M059J (cell line): Measurements from ENCODE around the gene SMIM5. TPM values are rescaled to one million over a fixed set of nuclear protein-coding genes. Genes with fewer than 3 reads are reported as not detected.
"Not testable (repeated sequence)": the region's sequence is repeated elsewhere in the genome, so short reads cannot be mapped to it uniquely, and the experiment has no call there.

Experiments used
- DNase-seq: peaks from one replicate; pipeline ENCODE4 v3.0.0-alpha.2; 2012; ENCODE audit warnings: low read depth
- total RNA-seq: library from RNA; depleted of rRNA; stranded (reverse); fragments of >200 nt; shearing (Covaris generic); gene quantifications from 2 replicates; pipeline ENCODE4 v1.2.3, GENCODE V29; 2014; rRNA removed

Gene SMIM5
- total RNA-seq = not detected in 2 replicates

DNA sequence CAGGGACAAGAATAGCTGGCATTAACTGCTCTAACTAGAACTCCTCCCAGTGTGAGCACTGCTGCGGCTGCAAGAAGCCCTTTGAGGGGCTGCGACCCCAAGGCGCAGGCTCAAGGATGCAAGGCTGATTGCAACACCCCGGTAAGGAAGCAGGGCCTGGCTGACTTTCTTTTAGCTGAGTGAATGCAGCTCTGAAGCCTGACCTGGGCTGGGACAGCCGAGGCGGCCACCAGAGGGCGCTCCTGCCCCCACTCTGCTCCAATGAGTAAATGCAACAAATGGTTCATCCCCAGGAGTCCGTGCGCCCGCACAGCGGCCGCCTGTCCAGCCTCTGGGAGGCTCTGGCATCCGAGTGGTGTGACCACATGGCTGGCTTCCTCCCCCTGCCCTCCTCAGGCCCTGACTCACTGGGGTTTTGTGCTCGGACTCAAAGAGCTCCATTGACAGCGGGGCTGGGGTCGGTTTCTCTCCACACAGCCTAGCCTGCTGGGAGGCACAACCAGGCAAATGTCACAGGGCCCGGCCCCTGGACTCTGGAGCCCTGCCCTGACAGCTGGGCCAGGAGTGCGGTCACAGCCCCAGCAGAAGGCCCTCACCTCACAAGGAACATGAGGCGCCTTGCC, at the start of gene SMIM5:
Gene SMIM5 (plus strand): TSS at position 572 of the 623 bp plus-strand sequence. CDS start 6,768 bp downstream, outside the sequence.
- peak; percentile 87 for DNase-seq

GRCh38 chr17:75584849-75585175, 48.4 kb upstream of the SMIM5 start:
- DNase-seq = no peak

DNA sequence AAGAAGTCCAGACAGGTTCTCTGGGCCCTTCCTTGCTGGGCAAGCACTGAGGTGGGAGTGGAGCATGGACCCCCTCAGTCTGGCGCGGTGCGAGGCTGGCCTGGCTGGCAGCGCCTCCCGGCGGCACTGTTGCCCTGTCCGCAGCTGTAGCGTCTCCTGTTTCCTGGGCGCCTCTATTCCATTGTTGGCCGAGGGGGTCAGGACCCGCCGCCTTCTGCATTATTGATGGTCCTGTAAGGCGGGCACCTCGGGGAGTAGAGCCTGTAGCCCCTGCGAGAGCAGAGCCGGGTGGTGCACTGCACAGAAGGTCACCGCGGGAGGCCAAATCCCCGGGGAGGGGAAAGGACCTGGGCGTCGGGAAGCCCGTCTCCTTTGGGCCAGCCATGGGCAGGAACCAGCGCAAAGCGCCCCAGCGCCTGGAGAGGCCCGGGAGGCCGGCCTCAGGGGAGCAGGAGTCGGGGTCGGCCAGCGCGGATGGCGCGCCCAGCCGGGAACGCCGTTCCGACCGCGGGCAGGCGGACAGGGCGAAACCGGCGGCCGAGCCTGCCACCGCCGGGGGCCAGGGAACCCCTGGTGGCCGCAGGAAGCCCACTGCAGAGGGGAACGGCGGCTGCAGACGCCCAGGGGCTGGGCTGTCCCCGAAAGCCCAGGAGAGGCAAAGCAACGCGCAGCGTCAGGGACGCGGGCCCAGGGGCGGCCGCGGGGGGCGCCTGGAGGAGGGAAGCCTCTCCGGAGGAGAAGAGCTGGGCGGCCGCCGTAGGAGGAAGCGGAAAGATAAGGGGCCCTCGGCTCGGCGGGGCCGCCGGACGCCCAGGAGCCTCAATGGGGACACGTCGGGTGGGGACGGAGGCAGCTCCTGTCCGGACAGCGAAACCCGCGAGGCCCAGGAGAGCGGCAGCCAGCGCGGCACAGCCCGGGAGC, 45.3 kb upstream of the SMIM5 start, which contains the start of gene MYO15B:
Gene MYO15B (plus strand): TSS at position 126 of the 921 bp plus-strand sequence. CDS start 258 bp downstream, at position 384.
- no peak for DNase-seq

DNA sequence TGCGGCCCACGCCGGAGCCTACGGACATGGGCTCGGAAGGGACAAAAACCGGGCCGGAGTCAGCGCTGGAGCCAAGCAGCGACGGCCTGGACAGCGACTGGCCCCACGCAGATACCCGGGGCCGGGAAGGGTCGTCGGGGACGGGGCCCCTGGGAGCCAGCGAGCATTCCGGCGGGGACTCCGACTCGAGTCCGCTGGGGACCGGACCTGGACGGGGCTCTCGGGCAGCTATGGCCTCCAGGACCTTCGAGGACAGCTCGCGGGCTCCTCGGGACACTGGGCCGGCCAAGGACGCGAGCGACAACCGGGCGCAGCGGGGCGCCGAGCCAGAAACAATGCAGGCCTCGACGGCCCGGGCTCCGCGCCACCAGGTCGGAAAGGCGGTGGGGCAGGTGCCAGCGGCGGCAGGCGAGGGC, 44.6 kb upstream of the SMIM5 start:
- no peak for DNase-seq

DNA sequence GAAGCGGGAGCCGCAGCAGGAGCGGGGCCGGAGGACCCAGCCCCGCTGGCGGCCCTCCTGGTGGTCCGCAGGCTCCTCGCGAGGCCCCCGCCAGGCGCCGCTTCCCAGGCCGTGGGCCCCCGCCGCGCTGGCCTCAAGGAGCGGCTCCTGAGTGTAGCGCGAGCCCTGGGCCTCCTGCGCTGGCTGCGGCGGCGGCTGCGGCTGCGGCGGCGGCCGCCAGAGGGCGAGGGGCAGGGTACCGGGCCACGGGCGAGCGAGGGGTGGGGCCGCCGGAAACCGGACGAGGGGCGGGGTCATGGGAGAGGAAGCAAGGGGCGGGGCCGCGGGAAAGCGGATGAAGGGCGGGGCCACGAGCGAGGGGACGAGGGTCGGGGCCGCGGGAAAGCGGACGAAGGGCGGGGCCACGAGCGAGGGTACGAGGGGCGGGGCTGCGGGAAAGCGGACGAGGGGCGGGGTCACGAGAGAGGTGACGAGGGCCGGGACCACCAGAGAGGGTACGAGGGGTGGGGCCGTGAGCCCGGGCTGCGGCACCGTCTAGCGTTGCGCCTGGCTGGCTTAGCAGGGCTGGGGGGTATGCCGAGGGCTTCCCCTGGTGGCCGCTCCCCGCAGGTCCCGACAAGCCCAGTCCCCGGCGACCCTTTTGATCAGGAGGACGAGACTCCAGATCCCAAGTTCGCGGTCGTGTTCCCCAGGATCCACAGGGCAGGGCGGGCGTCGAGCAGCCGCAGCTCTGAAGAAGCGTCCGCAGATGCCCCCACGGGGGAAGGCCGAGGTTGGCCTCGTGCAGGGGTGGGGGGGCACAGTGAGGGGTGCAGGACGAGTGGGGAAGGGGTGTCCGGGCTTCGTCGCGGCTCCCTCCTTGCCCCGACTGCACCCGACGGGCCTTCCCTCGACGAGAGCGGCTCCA, 44.0 kb upstream of the SMIM5 start:
- DNase-seq = peak; percentile 69

- DNase-seq = peak; percentile 24
These were observed 43.3 kb upstream of the SMIM5 start for GRCh38 chr17:75589919-75590303.

DNA sequence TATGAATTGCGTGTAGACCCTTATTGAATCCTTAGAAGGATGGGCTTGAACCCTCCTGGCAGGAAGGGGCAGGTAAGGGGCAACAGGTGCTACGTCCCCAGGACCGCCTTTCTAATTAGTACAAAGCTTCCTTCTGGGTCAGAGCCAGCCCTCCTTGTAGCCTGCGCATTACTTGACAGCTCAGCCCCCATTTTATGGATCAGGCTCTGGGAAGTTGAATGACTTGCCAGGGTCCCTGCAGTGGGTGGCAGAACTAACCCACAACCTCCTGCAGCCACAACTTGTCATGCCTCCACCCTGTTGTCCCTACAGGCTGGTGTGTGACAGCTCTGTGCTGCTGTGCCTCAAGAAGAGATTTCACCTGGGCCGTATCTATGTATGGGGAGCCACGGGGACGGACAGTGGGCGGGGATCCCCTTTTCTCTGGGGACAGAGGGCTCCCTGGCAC, 42.9 kb upstream of the SMIM5 start:
- DNase-seq = no peak

DNA sequence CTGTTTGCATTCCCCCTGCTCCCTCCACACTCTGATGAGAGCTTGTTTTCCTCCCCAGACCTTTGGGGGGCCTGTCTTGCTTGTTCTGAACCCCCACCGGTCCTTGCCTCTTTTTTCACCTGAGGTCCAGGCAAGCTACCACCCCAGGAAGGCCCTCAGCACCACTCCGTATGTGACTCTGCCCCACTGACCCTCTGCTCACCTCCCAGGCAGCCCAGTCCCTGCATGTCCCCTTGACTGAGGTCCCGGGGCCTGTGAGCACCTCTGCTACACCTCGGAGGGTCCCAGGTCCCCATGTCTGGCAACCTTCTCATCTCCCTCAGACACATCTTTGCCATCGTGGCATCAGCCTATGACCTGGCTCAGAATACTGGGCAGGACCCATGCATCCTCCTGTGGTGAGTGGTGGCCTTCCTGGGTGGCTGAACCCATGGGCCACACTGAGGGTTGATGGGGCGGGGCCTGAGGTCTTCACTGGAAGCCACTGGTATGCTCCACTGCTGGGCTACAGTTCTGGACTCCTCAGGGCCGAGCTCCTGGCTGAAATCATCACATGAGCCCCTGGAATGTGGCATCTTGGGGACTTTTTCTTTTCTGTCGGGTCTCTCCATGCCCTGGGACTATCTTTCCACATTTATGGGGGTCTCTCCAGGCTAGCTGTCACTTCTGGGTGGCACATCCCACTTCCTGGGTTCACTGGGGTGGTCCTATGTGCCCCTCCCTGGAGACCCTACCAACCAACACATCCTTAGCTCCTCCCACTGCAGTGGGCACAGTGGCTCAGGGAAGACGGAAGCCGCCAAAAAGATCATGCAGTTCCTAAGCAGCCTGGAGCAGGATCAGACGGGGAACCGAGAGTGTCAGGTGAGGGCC, 42.1 kb upstream of the SMIM5 start:
- DNase-seq = peak; percentile 16

DNA sequence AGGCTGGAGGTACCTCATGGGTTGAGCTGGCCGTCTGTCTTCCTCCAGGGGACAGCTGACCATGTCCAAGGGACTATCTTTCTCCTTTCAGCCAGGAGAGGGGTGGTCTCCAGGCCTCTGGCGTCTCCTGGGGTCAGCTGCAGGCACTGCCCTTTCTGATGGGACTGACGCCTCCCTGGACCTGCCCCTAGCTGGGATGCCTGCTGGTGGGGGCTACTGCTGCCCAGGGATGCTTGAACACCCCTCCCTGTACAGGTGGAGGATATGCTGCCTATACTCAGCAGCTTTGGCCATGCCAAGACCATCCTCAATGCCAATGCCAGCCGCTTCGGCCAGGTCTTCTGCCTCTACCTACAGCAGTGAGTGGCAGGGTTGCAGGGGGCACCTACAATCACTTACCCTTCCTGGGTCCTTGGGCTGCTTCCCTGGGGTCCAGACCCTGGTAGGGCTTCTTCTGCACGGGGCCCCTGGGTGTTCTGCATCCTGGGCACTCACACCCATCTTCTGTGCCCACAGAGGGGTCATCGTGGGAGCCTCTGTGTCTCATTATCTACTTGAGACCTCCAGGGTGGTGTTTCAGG, 41.4 kb upstream of the SMIM5 start:
- DNase-seq = no peak

- no peak for DNase-seq
These were observed 40.8 kb upstream of the SMIM5 start for GRCh38 chr17:75592348-75593020.

- not testable (repeated sequence) for DNase-seq
These were observed 39.8 kb upstream of the SMIM5 start for GRCh38 chr17:75593430-75593829.

DNA sequence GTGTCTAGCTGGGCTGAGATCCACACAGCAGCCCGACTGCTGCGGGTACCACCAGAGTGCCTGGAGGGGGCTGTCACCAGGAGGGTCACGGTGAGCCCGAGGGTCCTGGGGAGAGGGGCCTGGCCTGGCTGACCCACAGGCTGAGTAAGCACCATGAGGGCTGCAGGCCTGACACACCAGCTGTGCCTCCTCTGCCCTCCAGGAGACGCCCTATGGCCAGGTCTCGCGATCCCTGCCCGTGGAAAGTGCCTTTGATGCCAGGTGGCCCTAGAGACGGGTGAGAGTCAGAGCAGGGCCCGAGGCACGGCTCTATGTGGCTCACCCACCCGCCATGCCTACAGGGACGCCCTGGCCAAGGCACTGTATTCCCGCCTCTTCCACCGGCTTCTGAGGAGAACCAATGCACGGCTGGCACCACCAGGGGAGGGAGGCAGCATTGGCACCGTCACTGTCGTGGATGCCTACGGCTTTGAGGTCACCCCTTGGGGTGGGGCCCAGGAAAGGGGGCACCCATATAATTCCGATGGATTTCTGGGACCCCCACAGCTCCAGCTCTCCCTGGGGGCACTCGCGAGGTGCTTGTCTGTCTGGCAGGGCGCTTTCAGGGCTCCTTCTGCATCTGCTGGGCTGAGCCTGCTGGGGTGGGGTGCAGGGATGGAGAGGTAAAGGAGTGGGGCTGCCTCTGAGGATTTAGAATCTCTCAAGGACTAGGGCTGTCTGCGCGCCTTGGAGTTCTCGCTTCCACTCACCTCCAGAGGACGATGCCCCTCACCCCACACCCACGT, 38.5 kb upstream of the SMIM5 start:
- peak; percentile 20 for DNase-seq

DNA sequence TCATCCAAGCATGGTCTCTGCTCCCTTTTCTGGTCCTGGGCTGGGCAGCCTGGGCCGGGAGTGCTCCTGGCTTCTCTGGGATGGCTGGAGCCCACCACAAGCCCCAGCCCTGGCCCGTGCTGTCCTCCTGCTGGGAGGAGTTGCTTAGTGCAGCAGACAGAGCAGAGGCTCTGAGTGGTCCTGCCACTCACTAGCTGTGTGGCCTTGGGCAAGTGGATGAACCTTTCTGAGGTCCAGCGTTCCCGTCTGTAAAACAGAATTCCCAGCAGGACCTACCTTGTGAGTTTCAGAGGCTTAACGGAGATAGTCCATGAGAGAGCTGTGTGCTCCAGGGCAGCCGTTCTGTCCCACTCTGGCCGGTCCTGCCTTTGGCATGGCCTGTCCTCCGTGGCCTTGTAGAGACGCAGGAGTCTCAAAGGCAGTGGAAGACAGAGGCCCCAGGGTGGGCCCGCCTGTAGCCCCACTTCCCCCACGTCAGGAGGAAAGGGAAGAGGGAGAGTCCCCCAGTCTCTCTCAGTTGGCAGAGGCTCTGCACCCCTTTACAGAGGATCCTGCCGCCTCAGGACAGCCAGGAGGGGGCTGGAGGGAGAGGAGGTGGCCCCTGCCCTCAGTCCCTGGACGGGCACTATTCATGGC, 37.8 kb upstream of the SMIM5 start:
- no peak for DNase-seq

DNA sequence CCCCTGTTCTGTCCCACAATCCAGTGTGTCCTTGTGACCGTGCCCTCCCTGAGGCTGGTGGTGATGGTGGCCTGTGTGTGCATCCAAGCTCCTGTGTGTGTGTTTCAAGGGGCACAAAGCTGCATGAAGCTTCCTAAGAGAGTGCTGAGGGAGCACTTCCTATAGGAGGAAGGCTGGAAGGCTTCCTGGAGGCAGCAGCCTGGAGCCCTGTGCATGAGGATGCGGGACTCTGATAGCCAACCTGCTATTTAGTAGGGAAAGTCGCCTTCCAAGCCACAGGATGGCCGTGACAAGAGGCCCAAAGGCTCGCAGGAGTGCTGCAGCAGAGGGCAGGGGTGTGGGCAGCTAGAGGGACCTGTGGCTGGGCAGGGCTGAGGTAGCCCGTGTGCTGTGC, 37.3 kb upstream of the SMIM5 start:
- no peak for DNase-seq

DNA sequence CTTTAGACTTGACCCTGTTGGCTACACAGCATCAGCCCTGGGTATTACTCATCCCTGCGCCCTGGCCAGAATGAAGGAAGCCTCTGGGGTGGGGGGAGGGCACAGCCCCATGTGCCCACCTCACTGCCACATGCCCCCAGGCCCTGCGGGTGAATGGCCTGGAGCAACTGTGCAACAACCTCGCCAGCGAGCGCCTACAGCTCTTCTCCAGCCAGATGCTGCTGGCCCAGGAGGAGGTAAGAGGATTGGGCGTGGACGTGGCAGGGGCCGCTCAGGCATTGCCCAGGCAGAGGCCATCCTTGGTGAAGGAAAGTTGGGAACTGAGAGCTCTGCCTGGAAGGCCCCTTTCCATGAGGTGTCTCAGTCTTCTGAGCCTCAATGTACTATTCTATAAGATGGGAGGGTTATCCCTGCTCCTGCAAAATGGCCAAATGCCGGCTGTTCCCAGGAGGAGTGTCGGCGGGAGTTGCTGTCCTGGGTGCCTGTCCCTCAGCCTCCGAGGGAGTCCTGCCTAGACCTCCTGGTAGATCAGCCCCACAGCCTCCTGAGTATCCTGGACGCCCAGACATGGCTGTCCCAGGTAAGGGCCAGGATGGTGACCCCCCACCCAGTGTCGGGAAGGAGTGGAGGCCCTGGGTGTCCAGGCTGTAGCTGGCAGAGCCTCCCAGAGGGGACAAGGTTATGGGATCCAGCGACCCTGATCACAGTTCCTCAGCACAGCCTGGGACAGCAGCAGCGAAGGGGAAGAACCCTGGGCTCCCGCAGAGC, 36.7 kb upstream of the SMIM5 start:
- no peak for DNase-seq

- peak; percentile 58 for DNase-seq
These were observed 31.9 kb upstream of the SMIM5 start for GRCh38 chr17:75601057-75601987.

- no peak for DNase-seq
These were observed 30.6 kb upstream of the SMIM5 start for GRCh38 chr17:75602644-75603043.
